Measurements from ENCODE around the gene APBB3.

Gene APBB3

DNA sequence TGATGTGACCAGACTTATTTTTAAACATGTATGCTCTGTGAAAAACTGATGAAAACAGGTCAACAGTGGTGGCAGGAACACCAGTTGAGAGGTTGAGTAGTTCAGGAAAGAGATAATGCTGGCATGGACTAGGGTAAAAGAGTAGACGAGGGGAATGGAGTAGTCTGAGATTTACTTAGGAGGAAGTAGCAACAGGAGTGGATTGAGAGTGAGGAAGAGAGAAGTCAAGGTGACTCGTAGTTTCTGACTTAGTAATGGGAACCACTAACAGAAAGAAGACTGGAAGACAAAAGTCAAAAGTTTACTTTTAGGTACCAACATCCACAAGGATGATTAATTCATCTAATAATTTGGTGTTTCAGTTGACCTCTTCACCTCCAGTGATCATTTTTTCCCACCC lies 10.7 kb downstream of the APBB3 start:
- no peak for DNase-seq (ENCODE audit: low spot score)

DNA sequence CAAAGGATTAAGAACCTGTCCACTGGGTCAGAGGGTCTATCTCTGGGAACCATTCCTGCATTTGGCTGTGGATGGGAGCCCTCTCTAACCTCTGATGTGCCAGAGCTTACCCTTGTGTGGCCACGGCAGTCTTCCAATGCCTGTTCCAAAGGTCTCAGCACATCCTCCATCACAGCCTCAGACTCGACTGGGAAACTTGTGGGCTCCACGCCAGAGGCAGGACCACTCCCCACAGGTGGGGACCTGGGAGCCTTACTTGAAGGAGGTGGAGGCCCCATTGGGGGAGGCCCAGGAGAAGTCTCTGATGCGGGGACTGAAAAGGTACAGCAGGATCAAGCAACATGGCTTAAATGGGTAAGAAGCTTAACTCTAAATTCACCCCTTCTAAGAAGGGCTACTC lies 12.5 kb downstream of the APBB3 start:
- no peak for DNase-seq (ENCODE audit: low spot score)

DNA sequence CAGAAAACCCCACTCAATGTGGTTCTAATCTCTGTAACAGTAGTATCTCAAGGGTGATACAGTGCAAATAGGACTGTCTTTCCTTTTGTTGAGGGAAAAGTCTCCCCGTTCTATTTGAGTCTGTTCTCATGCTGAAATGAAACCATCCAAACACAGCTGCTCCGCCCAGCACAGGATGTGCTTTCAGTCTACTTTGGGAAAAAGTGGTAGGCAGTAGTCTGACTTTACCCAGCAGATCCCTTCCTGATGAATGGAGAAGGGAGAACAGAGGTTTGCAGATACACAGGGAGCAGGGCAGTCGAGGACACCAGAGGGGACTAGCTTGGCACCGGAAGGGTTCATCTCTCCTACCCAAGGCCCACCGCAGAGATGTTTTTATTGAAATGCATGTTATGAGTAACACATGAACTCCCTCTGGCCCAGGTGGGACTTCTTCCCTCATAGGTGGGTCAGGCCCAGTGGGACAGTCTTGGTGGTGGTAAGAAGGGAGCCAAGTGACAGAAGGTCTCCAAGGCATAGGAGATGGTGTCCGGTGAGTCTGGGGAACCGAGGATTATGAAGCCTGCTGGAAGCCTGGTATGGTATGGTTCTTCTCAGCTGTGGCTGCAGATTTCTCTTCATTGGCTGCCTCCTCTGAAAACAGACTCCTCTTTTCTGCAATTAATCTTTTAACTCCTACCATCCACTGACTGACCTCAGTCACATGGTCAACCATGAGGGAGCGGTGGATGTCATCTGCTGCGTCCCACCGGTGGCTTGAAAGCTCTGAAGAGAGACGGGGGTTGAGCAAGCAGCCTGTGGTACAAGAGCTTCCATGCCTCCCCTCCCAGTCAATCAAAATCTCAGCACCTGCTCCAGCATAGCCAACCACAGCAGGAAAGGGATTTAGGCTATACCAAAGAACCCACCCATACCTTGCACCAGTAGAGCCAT lies 14.0 kb downstream of the APBB3 start:
- DNase-seq (ENCODE audit: low spot score) = no peak

DNA sequence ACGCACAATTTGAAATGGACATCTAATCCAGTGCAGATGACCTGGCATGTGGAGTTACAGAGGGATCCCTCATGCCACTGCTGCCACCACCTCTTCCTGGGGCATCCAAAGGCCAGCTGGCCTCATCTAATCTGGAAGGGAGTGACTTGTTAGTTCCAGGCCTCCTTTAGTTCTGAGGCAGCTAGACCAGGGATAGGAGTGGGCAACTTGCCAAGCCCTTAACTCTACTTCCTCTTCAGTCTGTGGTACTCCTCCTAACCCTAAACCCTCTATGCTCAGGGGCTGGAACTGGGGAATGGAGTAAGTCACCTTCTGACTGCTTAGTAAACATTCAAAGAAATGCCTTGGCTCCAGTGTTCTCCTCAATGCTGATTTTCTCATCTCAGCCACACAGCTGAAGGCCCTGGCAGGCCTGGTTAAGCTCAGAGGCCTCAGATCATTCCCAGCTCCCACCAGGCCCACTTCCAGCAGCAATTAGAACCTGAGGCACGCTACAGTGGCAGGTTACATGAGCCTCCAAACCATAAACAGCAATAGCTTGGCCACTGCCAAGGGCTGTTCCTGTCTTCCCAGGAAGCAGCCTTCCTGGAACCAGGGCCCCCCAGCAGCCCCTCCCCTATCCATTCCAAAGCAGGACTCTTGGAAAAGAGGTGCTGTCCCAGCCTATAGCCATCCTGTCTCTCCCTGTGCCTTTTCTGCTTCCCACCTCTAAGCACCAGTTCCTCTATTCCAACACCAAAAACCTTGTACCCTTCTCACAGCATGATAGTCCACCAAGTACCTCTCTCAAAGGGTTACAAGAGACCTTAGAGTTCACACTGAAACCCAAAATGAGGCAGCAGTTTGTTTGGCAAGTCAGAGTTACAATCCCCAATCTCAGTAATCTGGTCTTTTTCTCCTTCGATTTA lies 14.9 kb downstream of the APBB3 start:
- no peak for DNase-seq (ENCODE audit: low spot score)

DNA sequence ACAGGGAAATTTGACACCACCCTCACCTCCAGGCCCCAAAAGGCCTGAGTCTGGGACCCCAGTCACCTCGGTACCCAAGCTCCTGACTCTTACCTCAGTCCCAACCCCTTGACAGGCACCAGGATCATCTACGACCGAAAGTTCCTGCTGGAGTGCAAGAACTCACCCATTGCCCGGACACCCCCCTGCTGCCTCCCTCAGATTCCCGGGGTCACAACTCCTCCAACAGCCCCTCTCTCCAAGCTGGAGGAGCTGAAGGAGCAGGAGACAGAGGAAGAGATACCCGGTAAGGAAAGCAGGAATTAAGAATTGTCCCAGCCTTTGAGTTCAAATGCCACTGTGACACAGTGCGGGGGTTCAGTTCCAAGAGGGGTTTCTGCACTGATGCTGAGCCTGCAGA lies 15.6 kb downstream of the APBB3 start:
- DNase-seq (ENCODE audit: low spot score) = no peak

DNA sequence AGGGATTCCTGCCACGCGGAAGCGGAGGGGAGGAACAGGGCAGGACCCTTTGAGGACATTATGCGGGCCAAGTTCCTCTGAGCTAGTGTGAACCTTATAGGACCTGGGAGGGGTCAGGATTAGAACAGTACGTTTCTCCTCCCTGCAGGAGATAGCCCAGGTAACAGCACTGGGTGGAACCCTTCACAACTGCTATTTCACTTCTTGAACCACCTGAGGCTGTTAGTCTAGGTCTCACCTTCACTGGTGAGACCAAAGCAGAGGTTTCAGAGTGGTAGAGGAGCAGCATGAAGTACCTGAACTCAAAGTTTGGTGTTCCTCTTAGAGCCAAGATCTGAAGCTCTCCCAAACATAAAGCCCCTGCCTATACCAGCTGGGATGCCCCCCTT lies 16.1 kb downstream of the APBB3 start:
- no peak for DNase-seq (ENCODE audit: low spot score)

DNA sequence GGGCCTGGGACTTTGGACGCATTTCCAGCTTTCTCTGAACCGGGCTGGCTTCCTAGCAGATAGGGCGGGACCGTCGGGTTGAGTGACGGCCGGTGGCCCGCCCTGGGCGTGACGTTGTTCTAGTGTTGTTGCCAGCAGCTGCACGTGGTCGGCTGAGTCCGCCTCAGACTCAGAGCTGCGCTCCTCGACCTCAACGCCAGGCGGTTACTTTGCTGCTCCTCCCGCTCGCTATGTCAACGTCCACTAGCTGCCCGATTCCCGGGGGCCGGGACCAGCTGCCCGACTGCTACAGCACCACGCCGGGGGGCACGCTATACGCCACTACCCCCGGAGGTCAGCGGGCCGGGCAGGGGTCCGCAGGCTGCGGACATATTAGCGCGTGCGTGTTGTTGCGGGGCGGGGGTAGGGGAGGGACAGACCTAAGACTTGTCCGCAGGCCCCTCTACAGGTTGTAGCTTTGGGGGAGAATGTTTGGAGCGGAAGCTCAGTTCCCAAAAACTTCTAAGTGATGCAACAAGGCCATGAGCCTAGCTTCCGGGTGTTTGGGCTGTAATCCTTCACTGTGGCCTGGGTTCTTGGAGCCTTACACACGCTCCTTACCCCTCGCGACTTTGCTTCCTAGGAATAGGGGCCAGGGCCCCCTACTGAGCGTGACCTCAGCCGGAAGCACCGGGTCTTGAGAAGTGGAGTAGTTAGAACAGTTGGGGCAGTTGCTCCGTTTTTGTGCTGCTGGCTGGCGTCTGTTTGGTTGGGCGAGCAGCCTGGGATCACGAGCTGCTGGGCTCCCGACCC lies 16.7 kb downstream of the APBB3 start, which contains the start of gene EIF4EBP3:
TSS of gene EIF4EBP3 (plus strand) at position 155 of the 792 bp plus-strand sequence. CDS start at position 231, 76 bp downstream.
- DNase-seq (ENCODE audit: low spot score) = peak; percentile 52

DNA sequence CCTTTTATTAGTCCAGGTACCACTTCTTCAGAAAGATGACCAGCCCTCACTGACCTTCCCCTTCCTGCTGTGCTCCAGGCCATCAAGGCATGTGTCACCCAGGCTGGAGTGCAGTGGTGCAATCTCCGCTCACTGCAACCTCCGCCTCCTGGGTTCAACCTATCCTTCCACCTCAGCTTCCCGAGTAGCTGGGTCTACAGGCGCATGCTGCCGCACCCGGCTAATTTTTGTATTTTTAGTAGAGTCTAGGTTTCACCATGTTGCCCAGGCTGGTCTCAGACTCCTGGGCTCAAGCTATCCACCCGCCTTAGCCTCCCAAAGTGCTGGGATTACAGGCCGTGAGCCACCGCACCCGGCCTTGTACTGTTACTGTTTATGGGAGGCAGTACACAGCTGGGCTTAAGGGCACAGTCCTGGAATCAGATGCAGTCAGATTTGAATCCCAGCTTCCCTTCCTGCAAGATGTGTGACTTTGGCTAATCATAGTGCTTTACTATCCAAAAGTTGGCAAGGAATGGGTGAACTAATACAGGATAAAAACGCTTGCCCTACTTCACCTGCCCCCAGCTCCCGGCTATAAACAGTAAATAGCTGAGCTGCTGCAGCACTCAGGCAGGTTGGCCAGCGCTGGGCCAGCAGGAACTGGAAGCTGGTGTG lies 17.4 kb downstream of the APBB3 start:
- DNase-seq (ENCODE audit: low spot score) = no peak

DNA sequence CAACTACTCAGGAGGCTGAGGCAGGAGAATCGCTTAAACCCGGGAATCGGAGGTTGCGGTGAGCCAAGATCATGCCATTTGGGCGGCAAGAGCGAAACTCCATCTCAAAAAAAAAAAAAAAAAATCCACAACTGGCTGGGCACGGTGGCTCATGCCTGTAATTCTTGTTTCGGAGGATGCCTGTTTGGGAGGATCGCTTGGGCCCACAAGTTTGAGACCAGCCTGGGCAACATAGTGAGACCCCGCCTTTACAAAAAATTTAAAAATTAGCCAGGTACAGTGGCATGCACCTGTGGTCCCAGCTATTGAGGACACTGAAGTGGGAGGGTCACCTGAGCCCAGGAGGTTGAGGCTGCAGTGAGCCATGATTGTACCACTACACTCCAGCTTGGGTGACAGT lies 18.8 kb downstream of the APBB3 start:
- DNase-seq (ENCODE audit: low spot score) = no peak

DNA sequence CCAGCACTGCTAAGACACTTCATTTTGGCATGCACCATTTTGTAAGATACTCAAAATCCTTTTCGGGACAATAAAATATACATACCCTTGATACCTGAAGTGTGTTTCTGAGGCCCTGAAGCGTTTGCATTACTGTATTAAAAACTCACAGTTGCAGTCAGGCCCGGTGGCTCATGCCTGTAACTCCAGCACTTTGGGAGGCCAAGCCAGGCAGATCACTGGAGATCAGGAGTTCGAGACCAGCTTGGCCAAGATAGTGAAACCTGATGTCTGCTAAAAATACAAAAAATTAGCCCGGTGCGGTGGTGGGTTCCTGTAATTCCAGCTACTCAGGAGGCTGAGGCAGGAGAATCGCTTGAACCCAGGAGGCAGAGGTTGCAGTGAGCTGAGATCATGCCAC lies 19.4 kb downstream of the APBB3 start:
- no peak for DNase-seq (ENCODE audit: low spot score)

DNA sequence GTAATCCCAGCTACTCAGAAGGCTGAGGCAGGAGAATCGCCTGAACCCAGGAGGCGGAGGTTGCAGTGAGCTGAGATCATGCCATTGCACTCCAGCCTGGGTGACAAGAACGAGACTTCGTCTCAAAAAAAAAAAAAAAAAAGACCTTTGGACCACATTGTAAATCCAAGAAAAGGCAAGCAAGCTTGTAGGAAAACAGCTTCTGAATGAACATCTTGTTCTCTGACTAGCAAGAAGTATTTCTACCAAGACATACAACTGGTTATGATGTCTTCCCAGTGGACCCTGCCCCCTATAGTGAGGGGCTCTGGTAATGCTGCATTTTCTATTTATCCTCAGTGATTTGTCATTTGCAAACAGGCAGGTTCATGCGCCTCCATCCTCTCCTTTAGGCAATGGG lies 21.4 kb downstream of the APBB3 start:
- no peak for DNase-seq (ENCODE audit: low spot score)

DNA sequence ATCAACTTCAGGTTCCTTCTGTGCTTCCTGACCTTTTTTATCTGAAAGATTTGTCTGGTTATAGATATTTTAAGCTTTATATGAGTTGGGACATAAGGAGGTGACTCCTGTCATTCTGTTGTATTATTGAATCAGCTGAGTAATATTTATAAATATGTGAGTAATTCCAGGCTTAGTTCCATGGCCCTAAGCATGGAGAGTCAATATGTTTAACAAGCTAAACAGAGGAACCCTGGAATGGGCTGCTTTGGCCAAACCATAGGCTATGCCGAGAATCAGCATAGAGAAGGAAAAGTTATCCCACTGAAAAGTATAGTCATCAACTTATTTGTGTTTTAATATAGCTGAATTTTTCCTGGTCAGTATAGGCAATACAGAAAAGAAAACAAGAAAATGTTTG lies 24.2 kb downstream of the APBB3 start:
- no peak for DNase-seq (ENCODE audit: low spot score)

DNA sequence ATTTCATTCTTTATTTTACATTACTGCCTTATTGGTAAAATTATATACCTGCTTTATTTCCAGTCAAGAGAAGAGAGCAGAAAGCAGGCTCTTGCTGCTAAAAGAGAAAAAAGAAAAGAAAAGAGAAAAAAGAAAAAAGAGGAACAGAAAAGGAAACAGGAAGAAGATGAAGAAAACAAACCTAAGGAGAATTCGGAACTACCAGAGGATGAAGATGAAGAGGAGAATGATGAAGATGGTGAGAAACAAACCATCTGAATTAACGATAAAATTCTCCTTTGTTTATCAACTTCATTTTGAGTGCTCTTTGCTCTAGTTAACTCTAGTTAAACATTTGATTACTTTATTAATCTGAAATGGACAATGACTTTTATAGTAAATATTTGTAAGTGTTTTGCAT lies 40.4 kb downstream of the APBB3 start:
- DNase-seq (ENCODE audit: low spot score) = no peak

DNA sequence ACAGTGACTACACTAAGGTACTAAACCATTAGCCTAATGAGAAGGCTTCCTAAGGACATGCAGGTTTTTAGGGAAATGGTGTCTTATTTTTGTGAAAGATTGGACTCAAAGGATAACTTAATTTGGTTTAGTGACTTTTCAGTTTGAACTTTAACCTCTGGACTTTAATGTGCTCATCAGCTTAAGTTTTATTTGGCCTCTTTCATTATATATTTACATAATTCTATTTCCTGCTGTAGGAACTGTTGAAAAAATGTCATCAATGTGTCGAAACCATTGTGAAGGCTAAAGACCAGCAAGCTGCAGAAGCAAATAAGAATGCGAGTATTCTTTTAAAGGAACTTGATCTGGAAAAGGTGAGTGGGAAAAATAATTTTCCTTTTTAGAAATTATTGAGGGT lies 51.3 kb downstream of the APBB3 start:
- no peak for DNase-seq (ENCODE audit: low spot score)

DNA sequence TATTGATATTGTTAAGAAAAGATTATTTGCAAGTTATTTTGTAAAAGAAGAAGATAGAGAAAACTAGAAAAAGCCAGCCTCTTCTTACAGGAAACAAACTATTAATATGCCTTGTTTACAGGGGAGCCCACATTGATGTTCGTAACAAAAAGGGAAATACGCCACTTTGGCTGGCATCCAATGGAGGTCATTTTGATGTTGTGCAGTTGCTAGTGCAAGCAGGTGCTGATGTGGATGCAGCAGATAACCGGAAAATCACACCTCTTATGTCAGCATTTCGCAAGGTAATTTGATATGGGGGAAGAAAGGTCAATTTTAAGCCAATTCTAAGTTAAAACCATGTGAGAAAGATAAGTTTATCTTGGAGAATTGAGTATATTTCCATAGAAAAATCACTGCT lies 54.5 kb downstream of the APBB3 start:
- no peak for DNase-seq (ENCODE audit: low spot score)

Measured in HuH-7.5 (cell line).